ENCODE measurements around the gene HCRTR1. TPM values are rescaled to one million over a fixed set of nuclear protein-coding genes. Genes with fewer than 3 reads are reported as not detected.

Gene HCRTR1
- total RNA-seq, 4 donors from 2014 or later, result not detected

GRCh38 chr1:31583082-31583994 is 34.2 kb upstream of the HCRTR1 start:
- Histone ChIP-seq H3K27ac (peak overlapping the region; percentile 12), H3K4me1 (peaks cover 34% of the 10 kb centered on the region), H3K36me3 (no peaks in the 10 kb centered on the region), H3K27me3 (no peaks in the 10 kb centered on the region), H3K4me3 (no peak overlapping the region), H3K9me3 (no peaks in the 10 kb centered on the region)
- WGBS, result 90% methylated on average over 11 of the region's 16 CpGs
- no peak for DNase-seq (ENCODE audit: low spot score in 2 of 2)
- TF ChIP-seq POLR2A (IDR thresholded peaks at IDR 0.05) (no peak), POLR2AphosphoS5 (IDR thresholded peaks at IDR 0.05) (no peak), EP300 (IDR thresholded peaks at IDR 0.05) (no peak)
- TF ChIP-seq, protein P1, sequence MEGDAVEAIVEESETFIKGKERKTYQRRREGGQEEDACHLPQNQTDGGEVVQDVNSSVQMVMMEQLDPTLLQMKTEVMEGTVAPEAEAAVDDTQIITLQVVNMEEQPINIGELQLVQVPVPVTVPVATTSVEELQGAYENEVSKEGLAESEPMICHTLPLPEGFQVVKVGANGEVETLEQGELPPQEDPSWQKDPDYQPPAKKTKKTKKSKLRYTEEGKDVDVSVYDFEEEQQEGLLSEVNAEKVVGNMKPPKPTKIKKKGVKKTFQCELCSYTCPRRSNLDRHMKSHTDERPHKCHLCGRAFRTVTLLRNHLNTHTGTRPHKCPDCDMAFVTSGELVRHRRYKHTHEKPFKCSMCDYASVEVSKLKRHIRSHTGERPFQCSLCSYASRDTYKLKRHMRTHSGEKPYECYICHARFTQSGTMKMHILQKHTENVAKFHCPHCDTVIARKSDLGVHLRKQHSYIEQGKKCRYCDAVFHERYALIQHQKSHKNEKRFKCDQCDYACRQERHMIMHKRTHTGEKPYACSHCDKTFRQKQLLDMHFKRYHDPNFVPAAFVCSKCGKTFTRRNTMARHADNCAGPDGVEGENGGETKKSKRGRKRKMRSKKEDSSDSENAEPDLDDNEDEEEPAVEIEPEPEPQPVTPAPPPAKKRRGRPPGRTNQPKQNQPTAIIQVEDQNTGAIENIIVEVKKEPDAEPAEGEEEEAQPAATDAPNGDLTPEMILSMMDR (IDR thresholded peaks at IDR 0.05), result no peak

- 68% methylated on average over 10 of the region's 13 CpGs for WGBS
- Histone ChIP-seq H3K27me3 (peaks cover 4% of the 10 kb centered on the region), H3K36me3 (no peaks in the 10 kb centered on the region), H3K9me3 (no peaks in the 10 kb centered on the region), H3K4me3 (peak overlapping the region; percentile 8), H3K4me1 (peaks cover 42% of the 10 kb centered on the region), H3K27ac (peak overlapping the region; percentile 12)
- TF ChIP-seq POLR2A (IDR thresholded peaks at IDR 0.05) (no peak), POLR2AphosphoS5 (IDR thresholded peaks at IDR 0.05) (no peak), EP300 (IDR thresholded peaks at IDR 0.05) (no peak)
- TF ChIP-seq, protein P1 (IDR thresholded peaks at IDR 0.05), result no peak
- no peak for DNase-seq (ENCODE audit: low spot score in 2 of 2)
These were observed 33.3 kb upstream of the HCRTR1 start for GRCh38 chr1:31583995-31584868.

DNA sequence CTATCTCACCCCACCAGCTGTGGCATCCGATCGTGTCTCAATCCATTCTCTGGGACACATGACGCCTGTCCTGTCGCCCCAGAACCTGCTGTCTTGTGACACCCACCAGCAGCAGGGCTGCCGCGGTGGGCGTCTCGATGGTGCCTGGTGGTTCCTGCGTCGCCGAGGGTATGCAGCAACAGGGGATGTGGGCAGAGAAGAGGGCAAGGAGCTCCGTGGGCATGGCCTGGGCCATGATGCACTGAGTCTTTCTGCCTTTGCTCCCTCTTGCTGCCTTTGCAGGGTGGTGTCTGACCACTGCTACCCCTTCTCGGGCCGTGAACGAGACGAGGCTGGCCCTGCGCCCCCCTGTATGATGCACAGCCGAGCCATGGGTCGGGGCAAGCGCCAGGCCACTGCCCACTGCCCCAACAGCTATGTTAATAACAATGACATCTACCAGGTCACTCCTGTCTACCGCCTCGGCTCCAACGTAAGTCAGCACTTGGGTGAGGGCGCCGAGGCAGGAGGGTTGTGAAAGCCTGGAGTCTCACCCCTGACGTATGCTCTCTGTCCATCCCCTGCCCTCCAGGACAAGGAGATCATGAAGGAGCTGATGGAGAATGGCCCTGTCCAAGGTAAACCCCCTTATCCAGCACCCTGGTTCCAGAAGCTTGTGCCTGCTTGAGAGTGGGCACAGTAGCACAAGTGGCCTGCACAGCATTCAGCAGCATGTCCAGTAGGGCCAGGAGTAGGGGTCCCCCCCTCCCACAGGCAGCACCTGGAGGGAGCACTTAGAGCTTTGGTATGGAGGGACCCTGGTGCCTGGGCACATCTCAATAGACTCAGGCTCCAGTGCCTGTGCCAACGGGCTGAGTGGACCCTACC is 32.4 kb upstream of the HCRTR1 start:
- Histone ChIP-seq H3K27ac (peak overlapping the region; percentile 12), H3K4me1 (peaks cover 46% of the 10 kb centered on the region), H3K27me3 (peaks cover 4% of the 10 kb centered on the region), H3K9me3 (no peaks in the 10 kb centered on the region), H3K4me3 (no peak overlapping the region), H3K36me3 (no peaks in the 10 kb centered on the region)
- DNase-seq (ENCODE audit: low spot score in 2 of 2), result no peak
- TF ChIP-seq POLR2A (IDR thresholded peaks at IDR 0.05) (no peak), POLR2AphosphoS5 (IDR thresholded peaks at IDR 0.05) (no peak), EP300 (IDR thresholded peaks at IDR 0.05) (no peak)
- TF ChIP-seq, protein P1 (IDR thresholded peaks at IDR 0.05), result no peak
- 92% methylated on average over 19 of the region's 27 CpGs for WGBS

- peaks cover 40% of the 10 kb centered on the region for H3K4me1 ChIP-seq
- no peaks in the 10 kb centered on the region for H3K9me3 ChIP-seq
- WGBS, result 83% methylated on average over 8 of the region's 11 CpGs
- H3K36me3 ChIP-seq, result no peaks in the 10 kb centered on the region
- no peak overlapping the region for H3K27ac ChIP-seq
- TF ChIP-seq POLR2A (IDR thresholded peaks at IDR 0.05), result no peak
- TF ChIP-seq, protein P1 (IDR thresholded peaks at IDR 0.05), result no peak
- TF ChIP-seq EP300 (IDR thresholded peaks at IDR 0.05), result no peak
- TF ChIP-seq POLR2AphosphoS5 (IDR thresholded peaks at IDR 0.05), result no peak
- DNase-seq (ENCODE audit: low spot score in 2 of 2), result no peak
- no peak overlapping the region for H3K4me3 ChIP-seq
- peaks cover 4% of the 10 kb centered on the region for H3K27me3 ChIP-seq
These were observed 31.6 kb upstream of the HCRTR1 start for GRCh38 chr1:31585736-31586365.
